GM23338 (cell line): ENCODE data around the gene MATR3. TPM values are rescaled to one million over a fixed set of nuclear protein-coding genes. Genes with fewer than 3 reads are reported as not detected.
A peak's percentile ranks its signal among the peaks of the same experiment; 100 is the strongest.

Source experiments
- ATAC-seq: fragments of 200-7000 bp; cut with Tn5 transposase; 3 replicates; pipeline ENCODE4 v1.9.1; 2020
- DNase-seq: peaks from one replicate; pipeline ENCODE4 v3.0.0-alpha.2; 2015; ENCODE audit warnings: low spot score
- H2AFZ ChIP-seq: fragments of 200-600 bp; sonication (generic); 2 replicates; pipeline ENCODE4 v1.8.0; 2016; ENCODE audit warnings: antibody characterized with exemption, mild to moderate bottlenecking, moderate library complexity
- H3F3A ChIP-seq: fragments of 200-600 bp; sonication (generic); replicated peaks from 2 replicates; pipeline ENCODE4 v1.8.0; 2017; ENCODE audit warnings: antibody characterized with exemption, mixed run types, low read depth
- H3K27ac ChIP-seq: fragments of 200-600 bp; sonication (generic); 2 replicates; pipeline ENCODE4 v1.6.1; 2016; ENCODE audit warnings: low read depth
- H3K27me3 ChIP-seq: fragments of 200-600 bp; sonication (generic); 2 replicates; pipeline ENCODE4 v1.8.0; 2016; ENCODE audit warnings: mild to moderate bottlenecking, mixed run types, moderate library complexity; ENCODE audit not compliant: insufficient read depth
- H3K36me3 ChIP-seq: fragments of 200-600 bp; sonication (generic); 2 replicates; pipeline ENCODE4 v1.8.0; 2016; ENCODE audit warnings: mild to moderate bottlenecking; ENCODE audit not compliant: insufficient read depth
- H3K4me1 ChIP-seq: fragments of 200-600 bp; sonication (generic); 2 replicates; pipeline ENCODE4 v1.8.0; 2016; ENCODE audit warnings: mild to moderate bottlenecking, moderate library complexity; ENCODE audit not compliant: insufficient read depth
- H3K4me2 ChIP-seq: fragments of 200-600 bp; sonication (generic); 2 replicates; pipeline ENCODE4 v1.7.1; 2017; ENCODE audit warnings: mixed run types
- H3K4me3 ChIP-seq: fragments of 200-600 bp; sonication (generic); 2 replicates; pipeline ENCODE4 v1.6.1; 2016; ENCODE audit warnings: mixed run types
- H3K79me2 ChIP-seq: fragments of 200-600 bp; sonication (generic); replicated peaks from 2 replicates; pipeline ENCODE4 v1.8.0; 2017; ENCODE audit warnings: mild to moderate bottlenecking; ENCODE audit not compliant: insufficient read depth
- H3K9me2 ChIP-seq: fragments of 200-600 bp; sonication (generic); 2 replicates; pipeline ENCODE4 v1.8.0; 2017; ENCODE audit not compliant: insufficient read depth
- H4K20me1 ChIP-seq: fragments of 200-600 bp; sonication (generic); replicated peaks from 2 replicates; pipeline ENCODE4 v1.8.0; 2017; ENCODE audit warnings: mild to moderate bottlenecking; ENCODE audit not compliant: insufficient read depth
- H3K27ac Mint-ChIP-seq: 2 replicates; pipeline ENCODE4 v1.8.0; 2020; ENCODE audit warnings: inconsistent platforms, mild to moderate bottlenecking, moderate library complexity, mixed read lengths
- H3K27me3 Mint-ChIP-seq: 3 replicates; pipeline ENCODE4 v1.8.0; 2022; ENCODE audit warnings: low read depth, mild to moderate bottlenecking, moderate library complexity, mixed read lengths, inconsistent platforms; ENCODE audit not compliant: insufficient read depth, poor library complexity
- H3K36me3 Mint-ChIP-seq: 3 replicates; pipeline ENCODE4 v1.8.0; 2021; ENCODE audit warnings: low read depth, mild to moderate bottlenecking, inconsistent platforms, moderate library complexity, mixed read lengths
- H3K4me1 Mint-ChIP-seq: 3 replicates; pipeline ENCODE4 v1.8.0; 2020; ENCODE audit warnings: mild to moderate bottlenecking, inconsistent platforms, mixed read lengths
- H3K4me3 Mint-ChIP-seq: 3 replicates; pipeline ENCODE4 v1.8.0; 2021; ENCODE audit warnings: moderate library complexity, mild to moderate bottlenecking, inconsistent platforms, mixed read lengths
- H3K9me3 Mint-ChIP-seq: 3 replicates; pipeline ENCODE4 v1.8.0; 2020; ENCODE audit warnings: moderate library complexity, mild to moderate bottlenecking, inconsistent platforms, mixed read lengths
- CREB1 ChIP-seq: fragments of 250-450 bp; sonication (Bioruptor Pico); IDR thresholded peaks from 2 replicates; pipeline ENCODE4 v1.5.0; 2020; ENCODE audit warnings: low read depth, mild to moderate bottlenecking, moderate library complexity
- CTCF ChIP-seq, 2 experiments: fragments of 200-600 bp in 1 of 2; sonication (generic) in 1 of 2; conservative IDR thresholded peaks; 2 replicates each; pipeline versions ENCODE4 v1.5.1 to v1.6.1; 2016 to 2017; ENCODE audit warnings: antibody characterized with exemption in 2 of 2, low read depth in 2 of 2, mild to moderate bottlenecking in 2 of 2, moderate library complexity in 1 of 2
- EZH2 ChIP-seq: fragments of 200-600 bp; sonication (generic); IDR thresholded peaks from one replicate; pipeline ENCODE4 v1.8.0; 2017; ENCODE audit warnings: antibody characterized with exemption, mild to moderate bottlenecking, low read depth; ENCODE audit not compliant: unreplicated experiment
- JUNB ChIP-seq: IDR thresholded peaks from one replicate; pipeline ENCODE4 v1.6.1; 2016; ENCODE audit warnings: antibody characterized with exemption; ENCODE audit not compliant: unreplicated experiment
- NANOG ChIP-seq: IDR thresholded peaks from 2 replicates; pipeline ENCODE4 v1.6.1; 2016; ENCODE audit warnings: antibody characterized with exemption, borderline replicate concordance
- POLR2AphosphoS5 ChIP-seq: IDR thresholded peaks from 2 replicates; pipeline ENCODE4 v1.6.1; 2016; ENCODE audit warnings: antibody characterized with exemption, low read depth
- STAT1 ChIP-seq: IDR thresholded peaks from one replicate; pipeline ENCODE4 v1.6.1; 2016; ENCODE audit warnings: antibody characterized with exemption; ENCODE audit not compliant: unreplicated experiment
- ZNF114 ChIP-seq: fragments of 250-450 bp; sonication (Bioruptor Pico); IDR thresholded peaks from 2 replicates; pipeline ENCODE4 v1.5.0; 2020; ENCODE audit warnings: mild to moderate bottlenecking, moderate library complexity
- ZNF331 ChIP-seq: fragments of 250-450 bp; sonication (Bioruptor Pico); IDR thresholded peaks from 2 replicates; pipeline ENCODE4 v1.5.0; 2020; ENCODE audit warnings: low read depth, mild to moderate bottlenecking, moderate library complexity
- ZNF462 ChIP-seq: fragments of 250-450 bp; sonication (Bioruptor Pico); IDR thresholded peaks from 2 replicates; pipeline ENCODE4 v1.5.0; 2020; ENCODE audit warnings: mild to moderate bottlenecking, moderate library complexity
- polyA plus RNA-seq: library from polyadenylated mRNA; unstranded; fragments of >200 nt; fragmentation: Nextera tagmentation; extraction: Ambion mirVana; gene quantifications from 2 replicates; pipeline ENCODE4 v1.2.1, GENCODE V29; 2016
- total RNA-seq: library from RNA; depleted of rRNA; stranded (reverse); fragments of >200 nt; shearing (Covaris generic); gene quantifications from 2 replicates; pipeline ENCODE4 v1.2.3, GENCODE V29; 2014

Gene MATR3
- total and polyA plus RNA-seq, 2 experiments from 2014 or later = 278 to 506 TPM

DNA sequence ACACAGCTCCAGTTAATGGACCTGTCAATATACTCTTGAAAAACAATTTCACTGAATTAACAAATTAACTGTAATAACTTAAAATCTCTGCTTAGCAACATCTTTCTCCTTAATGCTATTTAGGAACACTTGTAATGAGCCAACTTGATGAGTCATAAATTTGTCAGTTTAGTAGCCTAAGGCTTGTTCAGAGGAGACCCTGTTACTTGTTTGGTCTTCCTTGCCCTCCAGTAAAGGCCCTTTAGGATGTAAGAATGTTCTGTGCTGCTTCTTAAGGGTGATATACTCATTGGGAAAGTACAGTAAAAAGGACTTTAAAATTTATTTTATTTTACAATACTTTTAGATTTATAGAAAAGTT, 11.4 kb upstream of the MATR3 start:
- peaks cover 22% of the 10 kb centered on the region for H3K4me1 ChIP-seq
- H3K27ac ChIP-seq = peak overlapping the region; percentile 99
- peaks cover 81% of the 10 kb centered on the region for H3K36me3 ChIP-seq
- no peak for DNase-seq
- peaks cover 18% of the 10 kb centered on the region for H3K4me1 Mint-ChIP-seq
- ATAC-seq = no peak
- no peak overlapping the region for H3K4me3 Mint-ChIP-seq
- peaks cover 37% of the 10 kb centered on the region for H3K79me2 ChIP-seq
- no peaks in the 10 kb centered on the region for H3K27me3 ChIP-seq
- no peaks in the 10 kb centered on the region for H3K9me3 Mint-ChIP-seq
- H3K27ac Mint-ChIP-seq = peak overlapping the region; percentile 74; the same call in 1 of the 2 replicates
- no peak overlapping the region for H2AFZ ChIP-seq
- peaks cover 60% of the 10 kb centered on the region for H4K20me1 ChIP-seq
- H3K4me2 ChIP-seq = no peak overlapping the region
- peaks cover 88% of the 10 kb centered on the region for H3K36me3 Mint-ChIP-seq
- H3K9me2 ChIP-seq = no peaks in the 10 kb centered on the region
- H3F3A ChIP-seq = peaks cover 92% of the 10 kb centered on the region
- H3K27me3 Mint-ChIP-seq = peaks cover 14% of the 10 kb centered on the region
- H3K4me3 ChIP-seq = no peak overlapping the region
- no peak for TF ChIP-seq POLR2AphosphoS5
- TF ChIP-seq ZNF462 = no peak
- TF ChIP-seq NANOG = no peak
- no peak for TF ChIP-seq EZH2
- no peak for TF ChIP-seq CTCF (conservative IDR thresholded peaks at IDR 0.05; ENCODE audit: low read depth in 2 of 2)
- TF ChIP-seq CREB1 = no peak
- no peak for TF ChIP-seq ZNF331 (CRISPR knock-in tag)
- TF ChIP-seq STAT1 = no peak
- TF ChIP-seq ZNF114 (CRISPR knock-in tag) = no peak
- TF ChIP-seq JUNB = no peak
